ENCODE measurements around the gene SMOC2.

The SMOC2 gene

DNA sequence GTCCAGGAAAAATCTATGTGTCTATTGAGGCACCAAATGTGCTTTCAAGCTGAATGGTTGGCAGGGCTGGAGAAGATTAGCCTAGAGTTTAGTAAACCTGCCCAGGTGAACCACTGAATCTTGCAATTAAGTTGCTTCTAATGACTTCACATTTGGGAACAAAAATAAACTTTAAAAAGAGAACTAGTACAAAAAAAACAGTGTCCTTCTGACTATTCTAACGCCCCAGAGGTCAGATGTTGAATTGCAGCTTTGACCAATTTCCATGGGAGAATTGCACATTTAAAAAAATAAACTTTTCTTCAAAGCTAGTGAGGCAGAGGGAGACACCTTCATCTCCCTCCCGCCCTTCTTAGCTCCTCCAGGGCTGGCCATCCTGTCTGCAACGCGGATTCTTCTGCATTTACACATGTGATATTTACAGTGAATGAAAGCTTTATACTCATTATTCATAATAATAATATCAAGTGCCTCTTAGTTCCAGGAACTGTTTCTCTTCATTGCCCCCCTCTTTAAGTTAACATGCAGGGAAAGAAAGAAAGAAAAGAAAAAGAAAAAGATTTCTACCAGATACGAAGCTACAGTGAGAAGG, 270.2 kb downstream of the SMOC2 start:
- no peak for DNase-seq (ENCODE audit: low spot score)

DNA sequence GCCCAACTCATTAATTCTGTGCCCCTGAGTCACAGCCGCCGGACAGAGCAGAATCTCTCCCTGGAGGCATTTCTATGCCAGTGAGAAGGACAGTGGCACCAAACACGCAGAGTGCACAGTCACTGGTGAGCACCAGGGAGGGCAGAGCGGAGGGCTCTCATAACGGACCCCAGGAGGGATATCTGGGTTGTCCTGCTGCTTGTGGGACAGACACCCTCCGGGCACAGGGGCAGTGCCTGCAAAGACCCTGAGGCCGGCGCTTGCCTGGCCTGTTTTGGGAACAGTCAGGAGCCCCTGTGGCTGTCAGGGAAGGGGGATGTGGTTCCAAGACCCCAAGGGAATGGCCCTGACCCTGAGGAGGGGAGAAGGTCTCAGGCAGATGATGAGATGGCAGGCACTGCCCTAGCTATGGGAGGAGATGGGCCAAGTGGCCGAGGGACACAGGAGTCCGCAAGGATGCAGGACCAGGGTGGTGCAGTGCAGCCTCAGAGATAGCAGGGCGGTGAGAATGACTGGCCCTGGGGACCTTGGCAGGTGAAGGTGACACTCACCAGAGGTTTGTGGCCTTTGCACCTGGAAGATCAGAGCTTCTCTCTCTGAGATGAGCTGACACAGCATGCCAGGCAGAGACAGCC, 270.8 kb downstream of the SMOC2 start:
- DNase-seq (ENCODE audit: low spot score) = no peak

DNA sequence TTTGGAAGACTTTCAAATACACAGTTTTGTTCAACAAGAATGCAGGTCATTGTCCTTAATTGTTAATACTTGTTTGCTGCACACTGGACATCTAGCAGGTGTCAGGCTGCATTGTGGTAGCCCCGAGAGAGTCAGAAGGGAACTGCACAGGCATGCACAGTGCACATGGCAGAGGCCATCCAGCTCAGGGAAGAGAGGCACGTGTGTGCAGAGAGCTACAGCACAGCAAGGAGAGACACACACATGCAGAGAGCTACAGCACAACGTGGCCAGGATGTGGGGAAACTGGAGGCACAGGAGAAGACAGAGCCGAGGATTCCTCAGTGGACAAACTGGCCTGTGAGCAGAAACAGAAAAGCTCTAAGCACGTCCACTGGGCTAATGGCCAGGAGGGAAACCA, 272.0 kb downstream of the SMOC2 start:
- DNase-seq (ENCODE audit: low spot score) = no peak

- no peak for DNase-seq (ENCODE audit: low spot score)
Measured at GRCh38 chr6:168713839-168714238, 272.9 kb downstream of the SMOC2 start.

DNA sequence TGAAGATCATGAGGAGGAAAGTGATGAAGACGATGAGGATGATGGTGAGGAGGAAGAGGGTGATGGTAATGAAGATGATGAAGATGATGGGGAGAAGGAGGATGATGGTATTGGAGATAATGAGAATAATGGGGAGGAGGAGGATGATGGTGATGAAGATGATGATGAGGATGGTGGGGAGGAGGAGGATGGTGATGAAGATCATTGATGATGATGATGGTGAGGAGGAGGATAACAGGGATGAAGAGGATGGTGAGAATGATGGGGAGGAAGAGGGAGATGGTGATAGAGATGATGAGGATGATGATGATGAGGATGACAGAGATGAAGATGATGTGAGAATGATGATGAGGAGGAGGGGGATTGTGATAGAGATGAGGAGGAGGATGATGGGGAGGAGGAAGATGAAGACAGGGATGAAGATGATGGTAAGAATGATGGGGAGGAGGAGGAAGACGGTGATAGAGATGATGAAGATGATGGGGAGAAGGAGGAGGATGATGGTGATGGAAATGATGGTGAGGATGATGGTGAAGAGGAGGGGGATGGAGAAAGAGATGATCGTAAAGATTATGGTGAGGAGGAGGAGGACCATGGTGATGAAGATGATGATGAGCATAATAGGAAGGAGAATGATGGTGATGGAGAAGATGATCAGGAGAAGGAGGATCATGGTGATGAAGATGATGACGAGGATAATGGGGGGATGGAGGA, 273.7 kb downstream of the SMOC2 start:
- no peak for DNase-seq (ENCODE audit: low spot score)

DNA sequence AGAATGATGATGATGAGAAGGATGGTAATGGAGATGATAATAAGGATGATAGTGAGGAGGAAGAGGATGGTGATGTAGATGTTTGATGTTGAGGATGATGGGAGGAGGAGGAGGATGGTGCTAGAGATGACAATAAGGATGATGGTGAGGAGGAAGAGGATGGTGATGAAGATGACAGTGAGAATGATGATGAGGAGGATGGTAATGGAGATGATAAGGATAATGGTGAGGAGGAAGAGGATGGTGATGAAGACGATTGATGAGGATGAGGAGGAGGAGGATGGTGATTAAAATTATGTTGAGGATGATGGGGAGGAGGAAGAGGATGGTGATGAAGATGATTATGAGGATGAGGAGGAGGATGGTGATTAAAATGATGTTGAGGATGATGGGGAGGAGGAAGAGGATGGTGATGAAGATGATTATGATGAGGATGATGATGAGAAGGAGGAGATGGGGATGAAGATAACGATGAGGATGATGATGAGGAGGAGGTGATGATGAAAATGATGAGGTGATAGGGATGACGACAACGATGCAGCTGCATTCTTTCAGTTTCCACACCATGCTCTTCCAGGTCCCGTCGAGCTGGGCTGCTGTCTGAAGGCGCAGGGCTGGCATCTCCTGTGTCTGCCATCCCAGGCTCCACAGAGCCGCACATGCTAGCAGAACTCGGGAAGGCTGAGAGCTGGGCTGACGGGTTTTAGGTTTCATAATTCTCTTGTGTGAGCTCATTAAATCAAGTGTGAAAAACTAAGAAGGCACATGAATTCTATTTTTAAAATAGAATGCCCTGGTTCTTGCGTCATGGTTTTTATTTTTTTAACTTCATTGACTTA, 274.9 kb downstream of the SMOC2 start:
- no peak for DNase-seq (ENCODE audit: low spot score)

GRCh38 chr6:168716581-168716980, 275.6 kb downstream of the SMOC2 start:
- no peak for DNase-seq (ENCODE audit: low spot score)

DNA sequence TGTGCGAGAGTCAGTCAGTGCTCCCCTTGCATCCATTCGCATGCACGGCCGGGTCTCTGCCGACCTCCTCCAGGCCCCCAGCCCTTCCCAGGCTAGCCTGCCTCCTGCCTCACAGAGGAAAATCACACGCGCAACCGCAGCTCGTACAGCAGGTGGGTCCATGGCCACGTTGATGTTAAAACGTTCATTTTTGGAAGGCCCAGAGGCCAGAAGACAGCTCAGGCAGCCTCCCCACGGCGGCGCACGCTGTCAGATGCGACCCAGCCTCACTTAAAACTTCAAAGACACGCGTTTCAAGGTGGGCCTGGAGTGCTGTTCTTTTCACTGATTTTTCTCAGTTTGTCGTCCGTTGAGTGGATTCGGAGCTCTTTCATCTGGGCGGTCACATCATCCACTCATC, 276.5 kb downstream of the SMOC2 start:
- no peak for DNase-seq (ENCODE audit: low spot score)

Data from AG08395 (cell line).